Parathyroid adenoma (tissue), 2 donors: ENCODE measurements around the gene RALGAPA2.

ENCODE experiments used
- H2AFZ ChIP-seq: fragments of 300-600 bp; sonication (generic); one replicate; pipeline ENCODE4 v1.7.0; 2017; ENCODE audit warnings: antibody characterized with exemption, mild to moderate bottlenecking
- H3K27ac ChIP-seq: fragments of 300-600 bp; sonication (generic); one replicate; pipeline ENCODE4 v1.7.0; 2017
- H3K27me3 ChIP-seq: fragments of 300-600 bp; sonication (generic); one replicate; pipeline ENCODE4 v1.7.0; 2017; ENCODE audit warnings: low read length; ENCODE audit not compliant: control insufficient read depth, insufficient read depth
- H3K36me3 ChIP-seq: fragments of 300-600 bp; sonication (generic); one replicate; pipeline ENCODE4 v1.7.0; 2017; ENCODE audit warnings: low read length; ENCODE audit not compliant: control insufficient read depth, insufficient read depth
- H3K4me1 ChIP-seq: fragments of 300-600 bp; sonication (generic); one replicate; pipeline ENCODE4 v1.7.0; 2017; ENCODE audit warnings: control low read depth
- H3K4me2 ChIP-seq: fragments of 300-600 bp; sonication (generic); one replicate; pipeline ENCODE4 v1.7.0; 2017; ENCODE audit warnings: low read length
- H3K4me3 ChIP-seq: fragments of 300-600 bp; sonication (generic); one replicate; pipeline ENCODE4 v1.7.0; 2017; ENCODE audit warnings: low read depth, low read length
- H3K79me2 ChIP-seq: fragments of 300-600 bp; sonication (generic); one replicate; pipeline ENCODE4 v1.7.0; 2017; ENCODE audit warnings: control low read depth
- H3K9ac ChIP-seq: fragments of 300-600 bp; sonication (generic); one replicate; pipeline ENCODE4 v1.7.0; 2017; ENCODE audit warnings: mild to moderate bottlenecking
- H3K9me3 ChIP-seq: fragments of 300-600 bp; sonication (generic); one replicate; pipeline ENCODE4 v1.7.0; 2017; ENCODE audit warnings: low read length; ENCODE audit not compliant: control insufficient read depth
- CTCF ChIP-seq: fragments of 300-600 bp; sonication (generic); IDR thresholded peaks from one replicate; pipeline ENCODE4 v1.7.0; 2017; ENCODE audit warnings: antibody characterized with exemption, mild to moderate bottlenecking
- donor health status: primary hyperparathyroidism.

The RALGAPA2 gene

DNA sequence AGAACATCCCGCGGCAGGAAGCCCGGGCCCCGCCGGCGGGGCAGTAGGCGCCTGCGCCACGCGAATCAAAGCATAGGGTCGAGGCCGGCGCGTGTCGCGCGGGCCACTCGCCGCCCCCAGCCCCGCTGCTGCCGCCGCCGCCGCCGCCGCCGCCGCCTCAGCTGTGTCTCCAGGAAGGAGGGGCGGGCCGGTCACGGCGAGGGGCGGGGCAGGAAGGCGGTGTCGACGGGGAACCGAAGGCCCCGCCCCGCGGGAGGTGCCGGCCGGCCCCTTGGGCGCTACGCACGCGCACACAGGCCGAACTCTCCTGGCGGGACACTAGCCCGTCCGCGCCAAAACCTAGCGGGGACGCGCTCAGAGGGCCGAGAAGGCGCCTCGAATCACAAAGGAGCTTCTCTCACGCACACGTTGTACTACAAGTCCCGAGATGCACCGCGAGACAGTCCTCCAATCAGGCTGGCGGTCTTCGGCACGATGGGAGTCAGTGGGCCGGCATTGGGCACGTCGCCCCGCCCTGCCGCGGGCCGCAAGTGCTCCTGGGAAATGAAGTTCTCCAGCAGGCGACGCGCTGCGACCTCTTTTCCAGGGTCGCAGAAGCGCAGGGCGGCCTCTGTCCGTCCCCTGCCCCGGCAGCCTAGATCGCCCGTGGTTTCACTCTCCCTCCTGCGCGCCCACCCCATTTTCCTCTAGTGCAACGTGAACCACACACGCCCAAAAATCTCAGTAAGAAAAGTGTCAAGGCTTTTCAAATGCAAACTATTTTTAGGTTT, at the start of gene RALGAPA2:
RALGAPA2 (minus strand) TSS at position 171 of the 770 bp plus-strand sequence; CDS start at position 7, 164 bp downstream.
- peak within 1 kb of the TSS; percentile 82 for H3K27ac ChIP-seq
- no peaks in the 10 kb centered on the region for H3K27me3 ChIP-seq
- peaks cover 9% of the 10 kb centered on the region for H3K4me1 ChIP-seq
- H3K79me2 ChIP-seq, result peaks cover 6% of the 10 kb centered on the region
- no peak for TF ChIP-seq CTCF
- peak within 1 kb of the TSS; percentile 75 for H3K9ac ChIP-seq
- peak within 1 kb of the TSS; percentile 76 for H3K4me2 ChIP-seq
- no peaks in the 10 kb centered on the region for H3K36me3 ChIP-seq
- H2AFZ ChIP-seq, result peak within 1 kb of the TSS; percentile 100
- H3K9me3 ChIP-seq, result no peaks in the 10 kb centered on the region
- peak within 1 kb of the TSS; percentile 69 for H3K4me3 ChIP-seq

GRCh38 chr20:20761301-20761700, 48.9 kb upstream of the RALGAPA2 start:
- Histone ChIP-seq H2AFZ (no peak overlapping the region), H3K4me1 (no peaks in the 10 kb centered on the region), H3K9me3 (no peaks in the 10 kb centered on the region), H3K79me2 (no peaks in the 10 kb centered on the region), H3K27me3 (no peaks in the 10 kb centered on the region), H3K4me3 (no peak overlapping the region), H3K27ac (no peak overlapping the region), H3K9ac (no peak overlapping the region), H3K36me3 (no peaks in the 10 kb centered on the region), H3K4me2 (peak overlapping the region; percentile 12)
- TF ChIP-seq CTCF, result no peak

DNA sequence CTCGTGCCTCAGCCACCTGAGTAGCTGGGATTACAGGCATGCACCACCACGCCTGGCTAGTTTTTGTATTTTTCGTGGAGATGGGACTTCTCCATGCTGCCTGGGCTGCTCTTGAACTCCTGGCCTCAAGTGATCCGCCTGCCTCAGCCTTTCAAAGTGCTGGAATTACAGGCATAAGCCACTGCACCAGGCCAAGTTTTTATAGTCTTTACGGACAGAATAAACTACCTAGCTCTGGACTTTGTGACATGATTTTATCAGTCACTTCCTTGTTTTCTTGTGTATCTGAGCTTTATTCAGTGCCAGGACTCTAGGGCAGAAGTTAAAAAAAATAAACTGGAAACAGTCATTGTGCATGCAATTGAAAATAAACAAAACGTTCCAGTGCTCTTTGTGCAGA, 46.7 kb upstream of the RALGAPA2 start:
- Histone ChIP-seq H3K4me2 (no peak overlapping the region), H2AFZ (peak overlapping the region; percentile 2), H3K27me3 (no peaks in the 10 kb centered on the region), H3K27ac (peak overlapping the region; percentile 56), H3K4me1 (no peaks in the 10 kb centered on the region), H3K9me3 (no peaks in the 10 kb centered on the region), H3K79me2 (no peaks in the 10 kb centered on the region), H3K9ac (no peak overlapping the region), H3K36me3 (no peaks in the 10 kb centered on the region), H3K4me3 (no peak overlapping the region)
- TF ChIP-seq CTCF, result no peak

GRCh38 chr20:20755674-20756319, 43.4 kb upstream of the RALGAPA2 start:
- Histone ChIP-seq H3K79me2 (no peaks in the 10 kb centered on the region), H2AFZ (no peak overlapping the region), H3K4me1 (no peaks in the 10 kb centered on the region), H3K27me3 (no peaks in the 10 kb centered on the region), H3K9me3 (no peaks in the 10 kb centered on the region), H3K4me2 (no peak overlapping the region), H3K4me3 (no peak overlapping the region), H3K27ac (no peak overlapping the region), H3K36me3 (no peaks in the 10 kb centered on the region), H3K9ac (no peak overlapping the region)
- no peak for TF ChIP-seq CTCF
